SH-SY5Y (cell line): Measurements from ENCODE around the gene GPR150.

ENCODE experiments used
- GATA2 ChIP-seq: IDR thresholded peaks from 2 replicates; pipeline ENCODE4 v1.6.1; 2011; ENCODE audit warnings: mild to moderate bottlenecking, low read depth, low read length
- GATA3 ChIP-seq: IDR thresholded peaks from 2 replicates; pipeline ENCODE4 v1.6.1; 2011; ENCODE audit warnings: low read depth, mild to moderate bottlenecking, low read length, moderate library complexity

Gene GPR150

DNA sequence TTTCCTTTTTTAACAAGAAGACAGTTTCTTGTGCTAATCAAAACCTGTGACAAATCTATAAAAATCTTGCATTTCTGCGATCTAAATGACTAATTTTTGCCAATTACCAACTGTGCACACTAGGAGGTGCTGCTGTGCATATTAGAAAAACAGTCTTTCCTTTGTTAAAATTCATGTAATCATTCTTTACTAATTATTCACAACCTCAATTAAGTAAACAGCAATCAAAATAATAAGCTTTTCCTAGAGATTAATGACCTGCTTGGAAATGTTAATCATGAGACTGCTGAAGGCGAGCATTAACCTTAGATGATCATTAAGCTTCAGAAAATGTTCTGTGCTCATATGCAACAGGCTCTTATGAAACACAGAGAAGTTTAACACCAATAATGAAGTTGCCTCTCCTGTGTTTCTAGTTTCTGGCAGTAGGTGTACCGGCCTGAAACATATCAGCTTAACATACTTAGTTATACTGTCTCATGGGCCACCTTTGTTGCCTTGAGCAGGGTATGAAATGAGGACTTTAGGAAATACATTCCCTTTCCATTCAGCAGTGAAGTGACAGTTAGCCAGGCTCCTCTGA is 44.4 kb downstream of the GPR150 start:
- no peak for TF ChIP-seq GATA2
- no peak for TF ChIP-seq GATA3

DNA sequence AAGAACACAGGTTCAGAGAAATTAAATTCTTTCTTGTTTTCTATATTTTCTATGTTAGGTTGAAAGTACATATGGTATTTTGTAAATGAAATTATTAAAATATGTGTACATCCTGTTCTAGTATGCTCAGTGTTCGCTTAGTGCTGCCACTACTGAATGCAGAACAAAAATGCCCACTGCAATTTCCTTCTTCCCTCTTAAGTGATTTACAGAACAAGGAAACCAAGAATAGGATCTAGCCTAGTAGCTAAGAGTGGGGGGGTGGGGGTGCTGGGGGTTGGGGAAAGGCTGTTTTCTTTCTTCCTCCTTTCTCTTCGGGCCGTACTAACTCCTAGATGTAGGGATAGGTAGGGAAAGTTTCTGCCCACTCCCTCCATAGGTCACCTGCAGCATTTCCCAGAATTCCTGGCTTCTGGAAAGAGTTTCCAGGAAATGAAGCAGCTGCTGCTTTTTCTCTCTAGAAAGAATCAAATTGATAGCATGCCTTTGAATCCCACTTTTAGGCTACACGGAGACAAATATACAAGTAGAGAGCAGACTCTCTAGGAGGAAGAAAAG is 47.3 kb downstream of the GPR150 start:
- TF ChIP-seq GATA2 (no peak), GATA3 (no peak)

DNA sequence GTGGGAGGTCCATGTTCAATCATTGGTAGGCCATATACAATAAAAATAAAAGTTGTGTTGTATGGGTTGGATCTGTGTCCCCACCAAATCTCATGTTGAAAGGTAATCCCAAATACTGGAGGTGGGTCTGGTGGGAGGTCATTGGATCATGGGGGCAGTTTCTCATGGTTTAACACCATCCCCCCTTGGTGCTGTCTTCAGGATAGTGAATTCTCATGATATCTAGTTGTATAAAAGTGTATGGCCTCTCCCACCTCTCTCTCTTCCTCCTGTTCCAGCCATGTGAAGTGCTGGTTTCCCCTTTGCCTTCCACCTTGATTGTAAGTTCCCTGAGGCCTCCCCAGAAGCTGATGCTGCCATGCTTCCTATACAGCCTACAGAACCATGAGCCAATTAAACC is 47.8 kb downstream of the GPR150 start:
- TF ChIP-seq GATA2 (no peak), GATA3 (no peak)

DNA sequence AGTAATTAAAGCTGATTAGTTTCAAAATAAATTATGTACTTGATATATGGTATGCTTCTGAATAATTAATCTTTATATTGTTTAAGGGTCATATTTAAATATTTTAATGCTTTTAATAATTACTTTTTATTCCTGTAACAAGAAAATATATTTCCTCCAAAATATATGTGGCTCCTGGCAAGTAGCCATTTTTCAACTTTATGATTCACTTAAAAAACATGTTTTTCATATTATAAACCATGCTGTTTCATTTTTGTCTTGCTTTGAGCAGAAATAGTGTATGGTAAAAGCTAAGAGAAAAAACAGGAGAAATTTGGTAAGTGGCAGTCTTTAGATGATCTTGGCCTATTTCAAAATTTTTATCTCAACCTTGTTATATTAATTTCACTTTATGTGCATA is 48.3 kb downstream of the GPR150 start:
- TF ChIP-seq GATA2 (no peak), GATA3 (no peak)

DNA sequence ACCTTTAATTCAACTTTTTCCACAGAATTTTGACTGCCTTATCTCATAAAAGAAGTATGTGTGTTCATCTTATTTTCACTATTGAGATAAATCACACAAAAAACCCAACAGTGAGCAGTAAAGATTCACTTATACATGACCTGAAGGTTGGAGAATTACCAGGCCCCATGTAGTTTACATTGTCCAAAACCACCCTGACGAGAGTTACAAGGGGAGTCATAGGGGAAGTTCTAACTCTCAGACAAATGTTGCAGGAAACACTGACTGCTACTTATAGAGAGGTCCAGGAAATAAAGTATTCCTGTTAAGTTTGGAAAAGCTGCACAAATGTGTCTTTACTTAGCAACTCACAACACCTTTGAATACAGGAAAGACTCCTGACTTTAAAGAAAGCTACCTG is 48.8 kb downstream of the GPR150 start:
- TF ChIP-seq GATA2 = no peak
- no peak for TF ChIP-seq GATA3

DNA sequence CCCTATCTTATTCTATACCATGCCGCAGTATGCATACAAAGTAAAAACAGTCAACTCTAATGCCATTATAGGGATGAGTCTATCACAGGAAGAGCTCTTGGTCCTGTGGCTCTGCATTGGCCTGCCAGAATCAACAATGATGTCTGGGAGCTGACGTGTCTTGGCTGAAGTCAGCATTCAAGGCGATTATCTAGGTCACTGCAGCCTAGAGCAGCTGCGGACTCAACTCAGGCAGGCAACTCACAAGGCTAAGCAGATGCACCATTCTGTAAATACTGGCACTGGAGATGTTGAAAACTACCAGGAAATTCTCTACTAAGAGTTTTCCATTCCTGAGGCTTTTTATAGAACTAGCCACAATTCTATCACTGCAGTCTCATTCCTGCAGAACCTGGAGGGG is 49.7 kb downstream of the GPR150 start:
- TF ChIP-seq GATA2 = no peak
- no peak for TF ChIP-seq GATA3

DNA sequence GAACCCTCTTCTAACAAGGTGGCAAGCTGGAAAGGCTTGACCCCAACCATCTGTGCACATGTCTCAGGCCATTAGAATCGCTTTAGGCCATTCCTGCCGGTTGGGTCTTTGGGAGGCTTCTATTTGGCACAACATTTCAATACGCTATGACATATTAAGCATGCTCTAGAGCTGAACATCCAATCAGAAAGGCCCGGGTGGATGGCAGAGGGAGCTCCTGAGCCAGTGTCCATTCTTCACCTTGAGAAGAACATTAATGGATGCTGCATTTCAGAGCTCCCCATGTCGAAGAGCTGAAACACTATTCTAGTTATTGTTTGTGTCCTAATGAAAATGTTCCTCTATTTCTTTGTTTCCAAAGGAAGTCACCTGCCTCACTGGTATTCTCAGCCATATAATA is 50.1 kb downstream of the GPR150 start:
- TF ChIP-seq GATA3 (no peak), GATA2 (no peak)

DNA sequence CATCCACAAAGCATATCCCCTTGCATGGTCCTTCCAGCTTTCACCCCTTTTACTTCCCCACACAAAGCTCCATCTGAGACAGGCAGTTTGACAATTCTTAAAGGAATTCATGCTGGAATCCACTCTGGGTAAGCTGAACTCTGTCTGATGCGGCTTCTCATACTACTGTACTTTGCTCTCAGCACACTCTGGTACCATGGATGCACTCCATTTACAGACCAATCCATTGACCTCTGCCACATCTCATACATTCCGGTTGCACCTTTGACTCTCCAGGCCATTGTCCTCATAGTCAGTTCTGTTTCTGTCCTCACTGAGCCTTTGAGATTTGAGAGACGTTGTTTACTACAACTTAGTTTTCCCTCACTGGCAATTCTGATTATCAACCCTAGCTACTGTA is 50.7 kb downstream of the GPR150 start:
- TF ChIP-seq GATA3 = no peak
- no peak for TF ChIP-seq GATA2
